ENCODE results near the gene SLC25A48.

The SLC25A48 gene

GRCh38 chr5:135934939-135935338 lies 100.5 kb downstream of the SLC25A48 start:
- DNase-seq = no peak

DNA sequence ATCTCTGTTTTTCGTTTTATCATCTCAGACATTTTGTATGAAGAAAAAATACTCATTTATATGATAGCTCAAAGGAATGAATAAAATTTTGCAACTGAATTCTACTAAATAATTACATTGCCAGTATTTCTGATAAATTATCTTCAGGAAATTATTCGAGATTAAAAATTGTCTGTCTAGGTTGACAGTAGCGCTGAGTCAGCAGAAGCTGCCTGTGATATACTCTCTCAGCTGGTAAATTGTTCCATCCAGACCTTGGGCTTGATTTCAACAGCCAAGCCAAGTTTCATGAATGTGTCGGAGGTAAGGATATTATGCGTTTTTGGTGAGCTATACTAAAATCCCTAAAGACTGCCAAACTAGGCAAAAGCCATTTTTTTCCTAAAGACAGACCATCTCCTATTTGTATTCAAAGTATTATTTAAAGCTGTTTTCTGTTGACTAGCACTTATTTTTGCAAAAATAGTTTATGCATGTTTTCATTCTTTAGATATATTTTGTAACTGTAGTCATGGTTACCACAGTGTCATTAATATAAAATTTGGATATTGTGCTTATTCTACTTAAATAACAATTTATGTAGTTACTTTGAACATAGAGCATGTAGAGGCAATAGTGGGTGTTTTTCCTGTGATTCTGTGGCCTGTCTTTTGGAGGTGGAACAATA lies 102.9 kb downstream of the SLC25A48 start:
- no peak for DNase-seq

All from stimulated activated CD4-positive, alpha-beta T cell treated with anti-CD3 and anti-CD28 coated beads, Interleukin-15, amount 100 ng/mL, for 24 hours (primary cell).